Transverse colon (tissue), 4 donors: ENCODE measurements around the gene AHDC1.

ENCODE experiments used
- CTCF ChIP-seq, 5 experiments: fragments of 200-600 bp in 3 of 5; fragments of 450-650 bp in 2 of 5; sonication (generic) in 3 of 5; IDR thresholded peaks; 1 replicate in 2 of 5; 2 replicates in 3 of 5; pipeline ENCODE4 v1.5.1; 2016 to 2017; ENCODE audit warnings: antibody characterized with exemption in 5 of 5, inconsistent platforms in 3 of 5, mild to moderate bottlenecking in 2 of 5, moderate library complexity in 1 of 5
- EP300 ChIP-seq: sonication (generic); formaldehyde crosslinking; IDR thresholded peaks from one replicate; pipeline ENCODE4 v1.6.1; 2017; ENCODE audit warnings: antibody characterized with exemption, low read depth
- POLR2A ChIP-seq: fragments of 450-650 bp; IDR thresholded peaks from one replicate; pipeline ENCODE4 v1.6.1; 2016; ENCODE audit warnings: antibody characterized with exemption, mild to moderate bottlenecking, moderate library complexity
- POLR2AphosphoS5 ChIP-seq, 3 donors: sonication (generic); formaldehyde crosslinking; IDR thresholded peaks; one replicate each; pipeline ENCODE4 v1.6.1; 2016; ENCODE audit warnings: antibody characterized with exemption in 3 of 3

GRCh38 chr1:27628712-27629111, 24.8 kb upstream of the AHDC1 start:
- TF ChIP-seq CTCF (IDR thresholded peaks at IDR 0.05) (no peak), POLR2A (no peak), EP300 (no peak), POLR2AphosphoS5 (IDR thresholded peaks at IDR 0.05) (no peak)
